ENCODE results near the gene CAST.
A peak's percentile ranks its signal among the peaks of the same experiment; 100 is the strongest.

- TF ChIP-seq EZH2 (IDR thresholded peaks at IDR 0.05; ENCODE audit: borderline replicate concordance, low read depth, low read length, severe bottlenecking) (no peak), CTCF (IDR thresholded peaks at IDR 0.05; ENCODE audit: extremely low read depth in 1 of 2, insufficient read depth in 1 of 2, low read depth in 1 of 2, low read length in 2 of 2) (no peak), MYC (IDR thresholded peaks at IDR 0.05; ENCODE audit: low read depth, low read length) (no peak), POLR2A (IDR thresholded peaks at IDR 0.05; ENCODE audit: low read depth, low read length) (no peak), MAX (IDR thresholded peaks at IDR 0.05; ENCODE audit: insufficient read depth, insufficient read length) (no peak), POLR2AphosphoS5 (IDR thresholded peaks at IDR 0.05; ENCODE audit: insufficient read depth, low read depth, low read length) (peak; percentile 16), JUN (IDR thresholded peaks at IDR 0.05; ENCODE audit: borderline replicate concordance, insufficient read depth, insufficient read length, low read depth) (no peak), GATA2 (IDR thresholded peaks at IDR 0.05; ENCODE audit: insufficient read depth, insufficient read length, low read depth, low read length) (no peak), FOS (IDR thresholded peaks at IDR 0.05; ENCODE audit: borderline replicate concordance, insufficient read depth, low read length) (no peak)
Measured at GRCh38 chr5:96615223-96615622, 47.0 kb upstream of the CAST start.

All from endothelial cell of umbilical vein (primary cell).